CD4-positive, alpha-beta memory T cell (primary cell): Measurements from ENCODE around the gene BICDL1. TPM values are rescaled to one million over a fixed set of nuclear protein-coding genes. Genes with fewer than 3 reads are reported as not detected.

Source experiments
- CTCF ChIA-PET: fragments of 350-600 bp; sonication (Branson Sonifier 250); formaldehyde crosslinking; loops from one replicate; lab custom pipeline; 2021; ENCODE audit warnings: inconsistent platforms; ENCODE audit not compliant: partially characterized antibody; lab: Charles Lee
- POLR2A ChIA-PET: fragments of 350-600 bp; sonication (Branson Sonifier 250); formaldehyde crosslinking; loops from one replicate; lab custom pipeline; 2021; ENCODE audit not compliant: partially characterized antibody; lab: Charles Lee
- DNase-seq, 5 donors: peaks; one replicate each; pipeline versions ENCODE4 v3.0.0 to v3.0.0-alpha.2; 2020 to 2022; ENCODE audit warnings: mixed read lengths in 1 of 5
- H3K27ac ChIP-seq: one replicate; pipeline ENCODE4 v1.7.0; 2013; ENCODE audit warnings: low read depth, low read length
- H3K27me3 ChIP-seq: 2 replicates; pipeline ENCODE4 v1.7.0; 2013; ENCODE audit warnings: mild to moderate bottlenecking, low read length, moderate library complexity; ENCODE audit not compliant: insufficient read depth
- H3K36me3 ChIP-seq: 2 replicates; pipeline ENCODE4 v1.7.0; 2013; ENCODE audit warnings: mild to moderate bottlenecking, low read length, moderate library complexity; ENCODE audit not compliant: insufficient read depth
- H3K4me1 ChIP-seq: 2 replicates; pipeline ENCODE4 v1.7.0; 2013; ENCODE audit warnings: mild to moderate bottlenecking, low read length, moderate library complexity; ENCODE audit not compliant: insufficient read depth
- H3K4me3 ChIP-seq, 2 donors: one replicate each; pipeline ENCODE4 v1.7.0; 2013; ENCODE audit warnings: low read length in 2 of 2, mild to moderate bottlenecking in 1 of 2
- H3K9me3 ChIP-seq, 2 donors: one replicate each; pipeline ENCODE4 v1.7.0; 2013; ENCODE audit warnings: low read length in 2 of 2, control low read depth in 1 of 2; ENCODE audit not compliant: control insufficient read depth in 1 of 2
- H3K27ac Mint-ChIP-seq, 7 donors: one replicate each; pipeline ENCODE4 v1.8.0; 2020 to 2021; ENCODE audit warnings: mixed read lengths in 7 of 7, mild to moderate bottlenecking in 6 of 7, inconsistent platforms in 3 of 7, moderate library complexity in 3 of 7
- H3K27me3 Mint-ChIP-seq, 2 donors: one replicate each; pipeline ENCODE4 v1.8.0; 2020 to 2021; ENCODE audit warnings: mixed read lengths in 2 of 2
- H3K36me3 Mint-ChIP-seq, 2 donors: one replicate each; pipeline ENCODE4 v1.8.0; 2020 to 2021; ENCODE audit warnings: mixed read lengths in 2 of 2, inconsistent platforms in 1 of 2, mild to moderate bottlenecking in 1 of 2
- H3K4me1 Mint-ChIP-seq, 4 donors: one replicate each; pipeline ENCODE4 v1.8.0; 2020 to 2021; ENCODE audit warnings: mixed read lengths in 4 of 4, mild to moderate bottlenecking in 1 of 4
- H3K4me3 Mint-ChIP-seq, 8 donors: one replicate each; pipeline ENCODE4 v1.8.0; 2020 to 2021; ENCODE audit warnings: mixed read lengths in 8 of 8, mild to moderate bottlenecking in 7 of 8, moderate library complexity in 6 of 8, inconsistent platforms in 3 of 8
- H3K9me3 Mint-ChIP-seq, 8 donors: one replicate each; pipeline ENCODE4 v1.8.0; 2020 to 2021; ENCODE audit warnings: mixed read lengths in 8 of 8, mild to moderate bottlenecking in 5 of 8, inconsistent platforms in 3 of 8, moderate library complexity in 1 of 8
- intact Hi-C: fragments of 100-400 bp; cut with micrococcal nuclease; formaldehyde crosslinking; loops from one replicate; pipeline ENCODE4 v1.15.1; 2023
- polyA plus RNA-seq, 2 donors: library from polyadenylated mRNA; unstranded; fragments of 300-500 nt; fragmentation: Illumina TruSeq; gene quantifications; one replicate each; pipeline ENCODE4 v1.2.3, GENCODE V29; 2021
- total RNA-seq, 2 experiments: library from RNA; stranded (reverse); gene quantifications; one replicate each; pipeline ENCODE4 v1.2.3, GENCODE V29; 2021

BICDL1 gene
- total and polyA plus RNA-seq, 4 experiments from 2014 or later, result 2.3 to 153 (median 73.2) TPM

GRCh38 chr12:120086801-120087621 lies 98.0 kb downstream of the BICDL1 start:
- Mint-ChIP-seq H3K4me1 (peaks cover 7 to 26% (median 18%) of the 10 kb centered on the region in 4 donors), H3K27ac (peak overlapping the region; percentile 92 to 95 (median 93)), H3K9me3 (peaks cover 0 to 2% (median 0%) of the 10 kb centered on the region in 8 donors), H3K36me3 (peaks cover 19 to 40% of the 10 kb centered on the region in 2 donors), H3K4me3 (peak overlapping the region; percentile 69 to 86 (median 83)), H3K27me3 (no peaks in the 10 kb centered on the region)
- H3K4me3 ChIP-seq, result peak overlapping the region; percentile 49 to 52
- CTCF ChIA-PET, result interaction anchor here (0.7 to 2.9 kb wide), 29 partner anchors 9 to 171 kb away, joined by 3 to 22 read pairs (median 5); partner anchors contain the start of genes BICDL1, RAB35 and RPLP0
- H3K9me3 ChIP-seq, result no peaks in the 10 kb centered on the region
- no peaks in the 10 kb centered on the region for H3K27me3 ChIP-seq
- peak overlapping the region; percentile 58 for H3K27ac ChIP-seq
- POLR2A ChIA-PET, result interaction anchor here (0.7 to 3.1 kb wide), 24 partner anchors 9 to 215 kb away, joined by 3 to 84 read pairs (median 4); partner anchors contain the start of genes BICDL1, RAB35, RNU4-2 and RPLP0
- intact Hi-C loops, result loop anchor here (1.0 to 5.0 kb wide), 9 partner anchors 23 to 420 kb away; partner anchors contain the start of genes PRKAB1, RAB35 and RNU4-2
- DNase-seq, result peak; percentile 99 to 100 (median 100)
- peaks cover 10% of the 10 kb centered on the region for H3K36me3 ChIP-seq
- H3K4me1 ChIP-seq, result peaks cover 12% of the 10 kb centered on the region

- intact Hi-C loops, result loop anchor here (5.0 kb wide), 1 partner anchor 422 kb away; the partner anchor contains the start of gene PRKAB1
- CTCF ChIA-PET, result interaction anchor here (1.4 to 2.9 kb wide), 2 partner anchors 11 to 32 kb away, joined by 3 to 10 read pairs; no protein-coding TSS in a partner anchor
- POLR2A ChIA-PET, result interaction anchor here (3.1 kb wide), 2 partner anchors 22 to 100 kb away, joined by 20 to 84 read pairs; partner anchors contain the start of gene BICDL1
Observed at GRCh38 chr12:120089105-120089504, 100.1 kb downstream of the BICDL1 start.

DNA sequence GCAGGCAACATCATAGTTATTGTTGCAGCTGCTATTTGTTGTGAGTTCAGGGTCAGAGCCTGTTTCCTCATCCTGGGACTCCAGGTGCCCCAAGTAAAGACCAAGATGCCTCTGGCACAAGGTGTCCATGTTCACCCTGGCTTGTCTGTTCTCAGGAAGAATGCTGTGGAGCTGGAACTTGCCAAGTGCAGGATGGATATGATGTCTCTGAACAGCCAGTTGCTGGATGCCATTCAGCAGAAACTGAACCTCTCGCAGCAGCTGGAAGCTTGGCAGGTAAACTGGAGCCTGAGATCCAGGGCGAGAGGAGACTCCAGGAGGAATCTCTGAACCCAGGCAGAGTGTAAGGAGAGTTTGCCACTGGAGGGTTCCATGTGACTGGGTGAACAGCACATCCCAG lies 100.8 kb downstream of the BICDL1 start:
- Histone ChIP-seq H3K27me3 (no peaks in the 10 kb centered on the region), H3K4me3 (no peak overlapping the region), H3K27ac (no peak overlapping the region), H3K9me3 (no peaks in the 10 kb centered on the region), H3K36me3 (peaks cover 10% of the 10 kb centered on the region), H3K4me1 (peaks cover 12% of the 10 kb centered on the region)
- POLR2A ChIA-PET, result interaction anchor here (0.7 to 1.6 kb wide), 4 partner anchors 13 to 111 kb away, joined by 3 to 6 read pairs (median 3); partner anchors contain the start of genes BICDL1 and RPLP0
- Mint-ChIP-seq H3K4me3 (no peak overlapping the region), H3K27me3 (no peaks in the 10 kb centered on the region), H3K4me1 (peaks cover 6 to 26% (median 18%) of the 10 kb centered on the region in 4 donors), H3K36me3 (peaks cover 13 to 42% of the 10 kb centered on the region in 2 donors), H3K27ac (peak overlapping the region in 3 of 7 donors; percentile 29 to 62 (median 48)), H3K9me3 (peaks cover 0 to 2% (median 0%) of the 10 kb centered on the region in 8 donors)
- intact Hi-C loops, result loop anchor here (5.0 kb wide), 1 partner anchor 422 kb away; the partner anchor contains the start of gene PRKAB1
- CTCF ChIA-PET, result interaction anchor here (0.9 kb wide), 1 partner anchor 27 kb away, joined by 3 read pairs; the partner anchor contains the start of gene RAB35
- DNase-seq, result no peak

More at GRCh38 chr12:120089105-120089504, 100.1 kb downstream of the BICDL1 start:
- peak overlapping the region; percentile 6 to 92 (median 55) for H3K27ac Mint-ChIP-seq
- no peak overlapping the region for H3K4me3 ChIP-seq
- H3K4me1 ChIP-seq, result peaks cover 12% of the 10 kb centered on the region
- peaks cover 7 to 26% (median 18%) of the 10 kb centered on the region in 4 donors for H3K4me1 Mint-ChIP-seq
- no peaks in the 10 kb centered on the region for H3K27me3 ChIP-seq
- no peak for DNase-seq
- H3K9me3 Mint-ChIP-seq, result peaks cover 0 to 2% (median 0%) of the 10 kb centered on the region in 8 donors
- H3K9me3 ChIP-seq, result no peaks in the 10 kb centered on the region
- H3K27me3 Mint-ChIP-seq, result no peaks in the 10 kb centered on the region
- H3K27ac ChIP-seq, result no peak overlapping the region
- no peak overlapping the region for H3K4me3 Mint-ChIP-seq
- peaks cover 19 to 45% of the 10 kb centered on the region in 2 donors for H3K36me3 Mint-ChIP-seq
- peaks cover 10% of the 10 kb centered on the region for H3K36me3 ChIP-seq

GRCh38 chr12:120090206-120090605 lies 101.2 kb downstream of the BICDL1 start:
- no peak for DNase-seq
- H3K9me3 Mint-ChIP-seq, result peaks cover 0 to 2% (median 0%) of the 10 kb centered on the region in 8 donors
- Histone ChIP-seq H3K4me1 (peaks cover 12% of the 10 kb centered on the region), H3K27me3 (no peaks in the 10 kb centered on the region), H3K27ac (no peak overlapping the region), H3K4me3 (no peak overlapping the region), H3K9me3 (no peaks in the 10 kb centered on the region), H3K36me3 (peaks cover 10% of the 10 kb centered on the region)
- peak overlapping the region in 2 of 7 donors; percentile 43 to 48 for H3K27ac Mint-ChIP-seq
- no peaks in the 10 kb centered on the region for H3K27me3 Mint-ChIP-seq
- peaks cover 11 to 41% of the 10 kb centered on the region in 2 donors for H3K36me3 Mint-ChIP-seq
- ChIA-PET POLR2A (interaction anchor here (0.7 to 1.6 kb wide), 4 partner anchors 12 to 111 kb away, joined by 3 to 6 read pairs (median 3); partner anchors contain the start of genes BICDL1 and RPLP0), CTCF (interaction anchor here (0.9 kb wide), 1 partner anchor 27 kb away, joined by 3 read pairs; the partner anchor contains the start of gene RAB35)
- intact Hi-C loops, result no loop called here
- H3K4me1 Mint-ChIP-seq, result peaks cover 5 to 26% (median 18%) of the 10 kb centered on the region in 4 donors
- no peak overlapping the region for H3K4me3 Mint-ChIP-seq

DNA sequence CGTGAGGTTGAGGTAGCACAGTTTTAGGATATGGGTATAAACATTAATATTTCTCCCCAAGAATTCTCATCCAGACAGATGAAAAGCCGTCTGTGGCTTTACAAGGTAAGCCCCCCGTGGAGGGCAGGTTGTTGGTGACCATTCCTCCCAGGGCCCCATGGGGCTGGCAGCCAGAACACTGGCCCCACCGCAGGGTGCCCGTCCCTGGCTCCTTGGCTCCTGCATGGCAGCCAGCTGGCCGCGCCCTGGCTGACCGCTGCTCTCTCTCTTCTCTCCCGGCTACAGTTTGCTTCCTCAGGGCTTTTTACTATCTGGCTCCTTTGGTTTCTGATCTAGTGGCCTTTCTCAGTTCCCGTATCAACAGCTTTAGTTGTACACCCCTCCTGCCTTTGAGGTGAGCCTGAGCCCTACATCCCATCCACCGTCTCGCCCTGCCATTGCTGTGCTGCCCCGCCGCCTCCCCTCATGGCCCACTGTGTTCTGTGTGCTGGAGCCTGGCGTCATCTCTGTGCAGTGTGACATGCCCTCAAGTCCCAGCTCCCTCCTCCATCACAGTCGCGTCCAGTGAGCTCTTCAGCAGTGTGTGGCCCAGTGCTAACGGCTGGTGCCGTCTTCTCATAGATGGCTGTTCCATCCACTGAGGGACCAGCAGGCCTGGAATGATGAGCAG lies 101.7 kb downstream of the BICDL1 start:
- H3K27ac Mint-ChIP-seq, result peak overlapping the region in 6 of 7 donors; percentile 17 to 82 (median 54)
- no peak overlapping the region for H3K27ac ChIP-seq
- H3K9me3 Mint-ChIP-seq, result peaks cover 0 to 2% (median 0%) of the 10 kb centered on the region in 8 donors
- DNase-seq, result no peak
- peaks cover 13% of the 10 kb centered on the region for H3K36me3 ChIP-seq
- intact Hi-C loops, result no loop called here
- H3K4me3 Mint-ChIP-seq, result peak overlapping the region in 1 of 8 donors; percentile 31
- no peaks in the 10 kb centered on the region for H3K9me3 ChIP-seq
- H3K4me1 Mint-ChIP-seq, result peaks cover 5 to 26% (median 17%) of the 10 kb centered on the region in 4 donors
- ChIA-PET POLR2A (interaction anchor here (1.3 to 1.6 kb wide), 2 partner anchors 12 to 102 kb away, joined by 3 to 6 read pairs; partner anchors contain the start of gene BICDL1), CTCF (interaction anchor here (0.9 kb wide), 1 partner anchor 26 kb away, joined by 3 read pairs; the partner anchor contains the start of gene RAB35)
- H3K27me3 Mint-ChIP-seq, result no peaks in the 10 kb centered on the region
- H3K27me3 ChIP-seq, result no peaks in the 10 kb centered on the region
- no peak overlapping the region for H3K4me3 ChIP-seq
- peaks cover 12% of the 10 kb centered on the region for H3K4me1 ChIP-seq
- H3K36me3 Mint-ChIP-seq, result peaks cover 11 to 41% of the 10 kb centered on the region in 2 donors

GRCh38 chr12:120091371-120092090 lies 102.5 kb downstream of the BICDL1 start:
- CTCF ChIA-PET, result no interaction called here

More at GRCh38 chr12:120091371-120092090, 102.5 kb downstream of the BICDL1 start:
- no peak overlapping the region for H3K27ac ChIP-seq
- POLR2A ChIA-PET, result no interaction called here
- Mint-ChIP-seq H3K27ac (peak overlapping the region in 6 of 7 donors; percentile 38 to 84 (median 64)), H3K4me1 (peaks cover 5 to 22% (median 16%) of the 10 kb centered on the region in 4 donors), H3K27me3 (no peaks in the 10 kb centered on the region), H3K36me3 (peaks cover 14 to 48% of the 10 kb centered on the region in 2 donors), H3K9me3 (peaks cover 0 to 2% (median 0%) of the 10 kb centered on the region in 8 donors), H3K4me3 (no peak overlapping the region)
- DNase-seq, result no peak
- intact Hi-C loops, result no loop called here
- H3K9me3 ChIP-seq, result no peaks in the 10 kb centered on the region
- no peak overlapping the region for H3K4me3 ChIP-seq
- peaks cover 20% of the 10 kb centered on the region for H3K36me3 ChIP-seq
- peaks cover 11% of the 10 kb centered on the region for H3K4me1 ChIP-seq
- no peaks in the 10 kb centered on the region for H3K27me3 ChIP-seq
